NB4 (cell line): ENCODE measurements around the gene ATP5PD.

Experiments used
- CTCF ChIP-seq: IDR thresholded peaks from one replicate; pipeline ENCODE4 v1.5.1; 2012; ENCODE audit warnings: low read depth, low read length
- POLR2A ChIP-seq: IDR thresholded peaks from 2 replicates; pipeline ENCODE4 v1.6.1; 2011; ENCODE audit warnings: mild to moderate bottlenecking; ENCODE audit not compliant: insufficient read length; ENCODE audit errors: extremely low read depth

GRCh38 chr17:75049706-75050105 is 2.9 kb upstream of the ATP5PD start:
- no peak for TF ChIP-seq CTCF
- TF ChIP-seq POLR2A, result no peak
